B cell (primary cell): ENCODE data around the gene FUBP3. TPM values are rescaled to one million over a fixed set of nuclear protein-coding genes. Genes with fewer than 3 reads are reported as not detected.

ENCODE experiments used
- ATAC-seq: fragments of 200-7000 bp; cut with Tn5 transposase; one replicate; pipeline ENCODE4 v1.10.0; 2021; ENCODE audit warnings: low read depth, mild to moderate bottlenecking, moderate number of reproducible peaks, moderate library complexity
- CTCF ChIA-PET: fragments of 350-600 bp; sonication (Branson Sonifier 250); formaldehyde crosslinking; loops from one replicate; lab custom pipeline; 2021; ENCODE audit warnings: antibody characterized with exemption, inconsistent platforms; lab: Charles Lee
- POLR2A ChIA-PET: fragments of 350-600 bp; sonication (Branson Sonifier 250); formaldehyde crosslinking; loops from one replicate; lab custom pipeline; 2021; ENCODE audit warnings: antibody characterized with exemption; lab: Charles Lee
- DNase-seq: peaks from one replicate; pipeline ENCODE4 v3.0.0; 2013
- H2AFZ ChIP-seq: 2 replicates; pipeline ENCODE4 v1.6.1; 2012; ENCODE audit warnings: mild to moderate bottlenecking, low read depth, low read length; ENCODE audit not compliant: insufficient read depth, poor library complexity, severe bottlenecking
- H3K27ac ChIP-seq, 2 donors: 1 replicate in 1 of 2; 2 replicates in 1 of 2; pipeline ENCODE4 v1.5.1; 2012 to 2013; ENCODE audit warnings: low read length in 2 of 2, mild to moderate bottlenecking in 2 of 2, moderate library complexity in 1 of 2
- H3K27me3 ChIP-seq, 4 experiments: fragments of 200-600 bp in 1 of 4; sonication (generic) in 1 of 4; replicated peaks in 1 of 4; 1 replicate in 2 of 4; 2 replicates in 2 of 4; pipeline versions ENCODE4 v1.6.1 to v1.7.0; 2013 to 2016; ENCODE audit warnings: low read length in 3 of 4, mild to moderate bottlenecking in 2 of 4, mixed read lengths in 1 of 4, moderate library complexity in 1 of 4; ENCODE audit not compliant: insufficient read depth in 4 of 4, control insufficient read depth in 3 of 4; ENCODE audit errors: control extremely low read depth in 1 of 4
- H3K36me3 ChIP-seq, 2 experiments: replicated peaks in 1 of 2; 1 replicate in 1 of 2; 2 replicates in 1 of 2; pipeline versions ENCODE4 v1.6.1 to v1.7.1; 2013; ENCODE audit warnings: low read length in 1 of 2; ENCODE audit not compliant: insufficient read depth in 2 of 2, control insufficient read depth in 1 of 2; ENCODE audit errors: control extremely low read depth in 1 of 2, extremely low read depth in 1 of 2
- H3K4me1 ChIP-seq, 2 donors: fragments of 200-600 bp in 1 of 2; sonication (generic) in 1 of 2; 1 replicate in 1 of 2; 2 replicates in 1 of 2; pipeline versions ENCODE4 v1.5.1 to v1.6.1; 2013 to 2017; ENCODE audit warnings: low read length in 2 of 2; ENCODE audit not compliant: control insufficient read depth in 2 of 2, insufficient read depth in 2 of 2
- H3K4me2 ChIP-seq: replicated peaks from 2 replicates; pipeline ENCODE3; 2012; ENCODE audit warnings: mild to moderate bottlenecking, low read depth, low read length; ENCODE audit not compliant: poor library complexity, severe bottlenecking
- H3K4me3 ChIP-seq, 5 experiments: fragments of 200-600 bp in 1 of 5; sonication (generic) in 1 of 5; 1 replicate in 3 of 5; 2 replicates in 2 of 5; pipeline versions ENCODE4 v1.5.1 to v1.7.0; 2011 to 2016; ENCODE audit warnings: low read length in 4 of 5, mild to moderate bottlenecking in 4 of 5, low read depth in 2 of 5, control low read depth in 1 of 5, moderate library complexity in 1 of 5; ENCODE audit not compliant: insufficient read depth in 1 of 5; ENCODE audit errors: control extremely low read depth in 1 of 5, extremely low read depth in 1 of 5
- H3K79me2 ChIP-seq: fragments of 200-600 bp; sonication (generic); one replicate; pipeline ENCODE4 v1.6.0; 2016; ENCODE audit warnings: low read length; ENCODE audit not compliant: control insufficient read depth, insufficient read depth
- H3K9ac ChIP-seq: fragments of 200-600 bp; sonication (generic); 2 replicates; pipeline ENCODE4 v1.6.1; 2017; ENCODE audit warnings: mild to moderate bottlenecking, low read length, moderate library complexity
- H3K9me3 ChIP-seq, 3 donors: one replicate each; pipeline versions ENCODE4 v1.6.1 to v1.7.1; 2013; ENCODE audit warnings: low read length in 2 of 3; ENCODE audit not compliant: control insufficient read depth in 2 of 3, insufficient read depth in 1 of 3; ENCODE audit errors: control extremely low read depth in 1 of 3
- H4K20me1 ChIP-seq: 2 replicates; pipeline ENCODE4 v1.6.0; 2012; ENCODE audit warnings: mild to moderate bottlenecking, low read length; ENCODE audit not compliant: insufficient read depth, control insufficient read depth, poor library complexity, severe bottlenecking
- H3K27ac Mint-ChIP-seq: one replicate; pipeline ENCODE4 v1.8.0; 2021; ENCODE audit warnings: mixed read lengths
- H3K27me3 Mint-ChIP-seq: one replicate; pipeline ENCODE4 v1.8.0; 2021; ENCODE audit warnings: mixed read lengths
- H3K4me1 Mint-ChIP-seq: one replicate; pipeline ENCODE4 v1.8.0; 2021; ENCODE audit warnings: mixed read lengths
- H3K4me3 Mint-ChIP-seq: one replicate; pipeline ENCODE4 v1.8.0; 2021; ENCODE audit warnings: mixed read lengths
- H3K9me3 Mint-ChIP-seq: one replicate; pipeline ENCODE4 v1.8.0; 2022; ENCODE audit warnings: mixed read lengths; ENCODE audit not compliant: insufficient read depth
- CTCF ChIP-seq: fragments of 200-600 bp; IDR thresholded peaks from one replicate; pipeline ENCODE4 v1.8.0; 2022; ENCODE audit warnings: antibody characterized with exemption, mild to moderate bottlenecking
- EZH2 ChIP-seq: IDR thresholded peaks from 2 replicates; pipeline ENCODE4 v1.6.1; 2012; ENCODE audit warnings: borderline replicate concordance, low read depth, mild to moderate bottlenecking, moderate library complexity, low read length; ENCODE audit not compliant: insufficient read depth, poor library complexity, severe bottlenecking
- WGBS: methylation state at CpG from one replicate; pipeline ENCODE4 v1.1.5; 2013; ENCODE audit warnings: missing lambda C conversion rate; ENCODE audit not compliant: insufficient coverage; 5-methylcytosine and 5-hydroxymethylcytosine counted together
- intact Hi-C: fragments of 100-400 bp; cut with micrococcal nuclease; formaldehyde crosslinking; loops from one replicate; pipeline ENCODE4 v1.10.0; 2022
- polyA plus RNA-seq: library from polyadenylated mRNA; depleted of rRNA; stranded (reverse); fragments of >200 nt; gene quantifications from 2 replicates; pipeline ENCODE4 v1.2.3, GENCODE V29; 2012
- total RNA-seq, 2 donors: library from RNA; stranded (reverse); fragments of 120-200 nt in 1 of 2; gene quantifications; 1 replicate in 1 of 2; 2 replicates in 1 of 2; pipeline versions ENCODE4 v1.2.3 to v1.2.4, GENCODE V29; 2013 to 2022

Gene FUBP3
- total and polyA plus RNA-seq, 2 donors (not counting 1 experiment from before 2014, with no cell fraction given), result 45.7 to 79.4 TPM

- H3K27me3 ChIP-seq, result no peaks in the 10 kb centered on the region
- no CpG with 5 or more reads among the region's 3 CpGs for WGBS
- no peaks in the 10 kb centered on the region for H3K9me3 ChIP-seq
- H3K9ac ChIP-seq, result no peak overlapping the region
- Mint-ChIP-seq H3K27ac (no peak overlapping the region), H3K4me3 (no peak overlapping the region), H3K27me3 (no peaks in the 10 kb centered on the region), H3K4me1 (peaks cover 43% of the 10 kb centered on the region), H3K9me3 (no peaks in the 10 kb centered on the region)
- no peak for ATAC-seq
- peaks cover 19 to 20% of the 10 kb centered on the region in 2 donors for H3K4me1 ChIP-seq
- H3K4me3 ChIP-seq, result no peak overlapping the region
- H3K79me2 ChIP-seq, result peaks cover 71% of the 10 kb centered on the region
- H4K20me1 ChIP-seq, result peaks cover 42% of the 10 kb centered on the region
- no peak overlapping the region for H3K4me2 ChIP-seq
- DNase-seq, result no peak
- POLR2A ChIA-PET, result no interaction called here
- peaks cover 0 to 5% of the 10 kb centered on the region in 2 experiments for H3K36me3 ChIP-seq
- no peak for TF ChIP-seq EZH2
- no peak for TF ChIP-seq CTCF
- CTCF ChIA-PET, result no interaction called here
- no peak overlapping the region for H3K27ac ChIP-seq
- intact Hi-C loops, result no loop called here
- no peak overlapping the region for H2AFZ ChIP-seq
Observed at GRCh38 chr9:130581766-130582165, 2.4 kb downstream of the FUBP3 start.

GRCh38 chr9:130583271-130583670 is 3.9 kb downstream of the FUBP3 start:
- H3K4me1 Mint-ChIP-seq, result peaks cover 41% of the 10 kb centered on the region
- Histone ChIP-seq H4K20me1 (peaks cover 54% of the 10 kb centered on the region), H3K4me1 (peaks cover 16% of the 10 kb centered on the region in 2 donors), H3K27ac (no peak overlapping the region), H3K27me3 (no peaks in the 10 kb centered on the region), H2AFZ (no peak overlapping the region), H3K4me2 (no peak overlapping the region), H3K36me3 (peaks cover 0 to 9% of the 10 kb centered on the region in 2 experiments), H3K79me2 (peaks cover 70% of the 10 kb centered on the region), H3K9me3 (no peaks in the 10 kb centered on the region), H3K4me3 (no peak overlapping the region), H3K9ac (no peak overlapping the region)
- intact Hi-C loops, result no loop called here
- no peak for TF ChIP-seq CTCF
- TF ChIP-seq EZH2, result no peak
- DNase-seq (no peak), ATAC-seq (no peak)
- POLR2A ChIA-PET, result no interaction called here
- no peaks in the 10 kb centered on the region for H3K9me3 Mint-ChIP-seq
- no peaks in the 10 kb centered on the region for H3K27me3 Mint-ChIP-seq
- H3K27ac Mint-ChIP-seq, result no peak overlapping the region
- WGBS, result 96% methylated on average over 3 of the region's 4 CpGs
- CTCF ChIA-PET, result no interaction called here
- no peak overlapping the region for H3K4me3 Mint-ChIP-seq
